Effector CD4-positive, alpha-beta T cell (primary cell): ENCODE measurements around the gene MSLN. TPM values are rescaled to one million over a fixed set of nuclear protein-coding genes. Genes with fewer than 3 reads are reported as not detected.

Source experiments
- DNase-seq: peaks from one replicate; pipeline ENCODE4 v3.0.0-alpha.2; 2020
- total RNA-seq: gene quantifications from one replicate; lab custom pipeline; 2026; lab: John Stamatoyannopoulos, UW

Gene MSLN
- total RNA-seq: not detected

DNA sequence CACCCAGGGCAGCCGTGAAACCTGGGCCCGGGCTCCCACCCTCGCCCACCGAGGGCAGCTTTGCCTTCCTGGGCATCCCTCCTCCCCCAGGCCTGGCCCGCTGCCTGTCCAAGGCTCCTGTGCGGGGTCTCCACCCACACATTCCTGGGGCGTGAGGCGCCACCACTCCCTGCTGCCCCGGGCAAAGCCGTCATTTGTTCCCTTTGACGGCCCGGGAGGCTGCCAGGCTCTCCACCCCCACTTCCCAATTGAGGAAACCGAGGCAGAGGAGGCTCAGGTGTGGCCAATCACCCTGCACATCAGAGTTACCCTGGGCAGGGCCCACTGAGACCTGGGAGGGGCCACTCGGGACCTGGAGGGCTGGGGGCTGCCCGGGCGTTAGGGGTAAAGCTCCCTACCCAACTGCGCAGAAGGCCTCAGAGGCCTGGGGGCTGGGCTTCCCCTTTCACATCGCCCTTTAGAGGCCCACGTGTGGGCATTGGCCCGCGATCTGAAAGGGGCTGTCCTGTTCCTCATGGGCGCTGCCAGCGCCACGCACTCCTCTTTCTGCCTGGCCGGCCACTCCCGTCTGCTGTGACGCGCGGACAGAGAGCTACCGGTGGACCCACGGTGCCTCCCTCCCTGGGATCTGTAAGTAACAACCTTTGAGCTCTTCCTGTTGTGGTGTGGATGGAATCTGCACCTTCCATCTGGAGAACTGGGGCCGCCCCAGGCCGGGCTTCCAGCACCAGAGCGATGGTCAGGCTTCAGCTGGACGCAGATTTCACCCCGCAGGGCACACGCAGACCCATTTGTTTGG is at the start of gene MSLN:
Gene MSLN, plus strand, starts transcription at position 190 of the 799 bp plus-strand sequence. CDS start 1,947 bp downstream, outside the sequence.
- DNase-seq: no peak

GRCh38 chr16:711084-711483 is 49.5 kb upstream of the MSLN start:
- no peak for DNase-seq

- DNase-seq: peak; percentile 78
These were observed 48.8 kb upstream of the MSLN start for GRCh38 chr16:711548-712320.

GRCh38 chr16:712740-713250 is 47.7 kb upstream of the MSLN start:
- peak; percentile 38 for DNase-seq

- no peak for DNase-seq
These were observed 46.5 kb upstream of the MSLN start for GRCh38 chr16:714079-714478.

GRCh38 chr16:714558-715476 is 45.7 kb upstream of the MSLN start, which contains the start of gene METRN:
Gene METRN, plus strand, starts transcription at chr16:715118. Its CDS starts 172 bp downstream, at chr16:715290.
- DNase-seq: peak; percentile 83

- DNase-seq: no peak
These were observed 44.9 kb upstream of the MSLN start for GRCh38 chr16:715477-716199.

- no peak for DNase-seq
These were observed 44.4 kb upstream of the MSLN start for GRCh38 chr16:716200-716568.

DNA sequence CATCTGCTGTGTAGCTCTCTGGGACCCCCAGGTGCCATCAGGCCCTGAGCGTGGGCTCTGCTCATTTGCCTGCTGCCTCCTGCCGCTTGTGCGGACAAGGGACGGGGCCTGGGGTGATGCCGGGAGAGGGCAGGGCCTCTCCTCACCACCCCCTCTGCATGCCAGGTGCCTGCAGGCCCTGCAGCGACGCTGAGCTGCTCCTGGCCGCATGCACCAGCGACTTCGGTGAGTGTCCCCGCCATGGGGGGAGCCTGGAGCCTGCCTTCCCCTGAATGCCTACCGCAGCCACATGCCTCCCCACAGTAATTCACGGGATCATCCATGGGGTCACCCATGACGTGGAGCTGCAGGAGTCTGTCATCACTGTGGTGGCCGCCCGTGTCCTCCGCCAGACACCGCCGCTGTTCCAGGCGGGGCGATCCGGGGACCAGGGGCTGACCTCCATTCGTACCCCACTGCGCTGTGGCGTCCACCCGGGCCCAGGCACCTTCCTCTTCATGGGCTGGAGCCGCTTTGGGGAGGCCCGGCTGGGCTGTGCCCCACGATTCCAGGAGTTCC is 43.7 kb upstream of the MSLN start:
- DNase-seq: no peak

DNA sequence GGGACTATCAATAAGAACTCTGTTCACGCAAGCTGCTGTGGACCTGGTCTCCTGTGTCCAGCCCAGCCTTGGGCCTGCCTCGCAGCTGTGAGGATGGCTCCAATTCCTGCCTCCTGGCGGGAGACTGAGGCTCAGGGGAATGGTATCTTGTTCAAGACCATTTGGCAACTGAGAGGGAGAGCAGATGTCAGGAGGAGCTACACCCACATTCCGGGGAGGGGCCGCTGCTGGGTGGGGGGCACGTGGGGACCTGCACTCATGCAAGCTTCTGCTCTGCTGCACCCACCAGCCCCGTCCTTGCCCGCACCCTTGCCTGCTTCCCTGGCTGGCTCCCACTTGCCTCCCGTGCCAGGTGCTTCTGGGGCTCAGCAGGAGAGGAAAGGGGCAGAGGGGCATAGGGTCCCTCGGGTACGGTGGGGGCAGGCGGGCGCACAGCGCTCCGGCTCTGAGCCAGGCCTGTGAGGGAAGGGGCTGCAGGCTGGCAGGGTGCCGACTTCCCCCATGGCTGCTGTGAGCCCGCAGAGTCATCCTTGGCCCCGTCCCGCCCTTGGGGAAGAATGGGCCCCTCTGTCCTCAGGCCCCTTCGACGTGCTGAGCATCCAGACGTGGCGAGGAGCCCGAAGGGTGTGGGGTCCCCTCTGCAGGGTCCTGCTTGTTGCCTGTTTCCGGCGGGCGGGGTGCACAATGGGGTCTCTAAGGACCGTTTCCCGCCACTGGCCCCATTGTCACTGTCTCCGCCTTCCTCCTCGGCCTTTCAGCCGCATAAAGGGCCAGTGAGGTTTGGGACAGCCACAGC is 42.9 kb upstream of the MSLN start:
- DNase-seq: no peak

GRCh38 chr16:718389-718788 is 42.1 kb upstream of the MSLN start:
- no peak for DNase-seq

- no peak for DNase-seq
These were observed 41.6 kb upstream of the MSLN start for GRCh38 chr16:718922-719321.

DNA sequence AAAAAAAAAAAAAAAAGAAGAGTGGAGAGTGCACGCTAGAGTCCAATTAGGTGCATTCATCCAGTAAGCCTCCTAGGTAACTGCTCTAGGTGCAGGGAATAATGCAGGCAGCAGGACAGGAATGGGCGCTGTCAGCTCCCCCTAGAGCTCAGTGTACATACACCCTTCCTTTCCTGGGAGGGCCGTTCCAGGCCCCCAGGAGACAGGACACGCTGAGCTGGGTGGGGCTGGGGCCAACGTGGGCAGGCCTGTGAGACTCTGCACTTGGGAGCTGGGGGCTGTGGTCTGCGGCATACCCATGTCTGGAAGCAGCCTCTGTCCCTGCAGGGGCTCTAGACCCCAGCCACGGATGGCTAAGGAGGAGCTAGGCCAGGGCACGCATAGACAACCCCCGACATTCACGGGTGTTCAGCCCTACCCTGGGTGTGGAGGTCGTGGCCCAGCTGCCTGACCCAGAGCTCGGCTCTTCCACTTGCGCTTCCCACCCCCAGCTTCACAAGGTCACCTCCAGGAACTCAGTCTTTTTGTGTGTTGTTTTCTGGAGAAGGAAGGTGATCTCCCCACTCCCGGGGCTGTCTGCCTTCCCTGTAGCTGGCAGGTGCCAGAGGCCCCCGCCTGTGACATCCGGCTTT is 40.6 kb upstream of the MSLN start:
- no peak for DNase-seq

- no peak for DNase-seq
These were observed 40.0 kb upstream of the MSLN start for GRCh38 chr16:720447-720989.

- DNase-seq: peak; percentile 58
These were observed 39.4 kb upstream of the MSLN start, which contains the start of gene ANTKMT for GRCh38 chr16:720990-721764. Gene ANTKMT, plus strand, starts transcription at chr16:721146. Its CDS starts 129 bp downstream, at chr16:721275.

DNA sequence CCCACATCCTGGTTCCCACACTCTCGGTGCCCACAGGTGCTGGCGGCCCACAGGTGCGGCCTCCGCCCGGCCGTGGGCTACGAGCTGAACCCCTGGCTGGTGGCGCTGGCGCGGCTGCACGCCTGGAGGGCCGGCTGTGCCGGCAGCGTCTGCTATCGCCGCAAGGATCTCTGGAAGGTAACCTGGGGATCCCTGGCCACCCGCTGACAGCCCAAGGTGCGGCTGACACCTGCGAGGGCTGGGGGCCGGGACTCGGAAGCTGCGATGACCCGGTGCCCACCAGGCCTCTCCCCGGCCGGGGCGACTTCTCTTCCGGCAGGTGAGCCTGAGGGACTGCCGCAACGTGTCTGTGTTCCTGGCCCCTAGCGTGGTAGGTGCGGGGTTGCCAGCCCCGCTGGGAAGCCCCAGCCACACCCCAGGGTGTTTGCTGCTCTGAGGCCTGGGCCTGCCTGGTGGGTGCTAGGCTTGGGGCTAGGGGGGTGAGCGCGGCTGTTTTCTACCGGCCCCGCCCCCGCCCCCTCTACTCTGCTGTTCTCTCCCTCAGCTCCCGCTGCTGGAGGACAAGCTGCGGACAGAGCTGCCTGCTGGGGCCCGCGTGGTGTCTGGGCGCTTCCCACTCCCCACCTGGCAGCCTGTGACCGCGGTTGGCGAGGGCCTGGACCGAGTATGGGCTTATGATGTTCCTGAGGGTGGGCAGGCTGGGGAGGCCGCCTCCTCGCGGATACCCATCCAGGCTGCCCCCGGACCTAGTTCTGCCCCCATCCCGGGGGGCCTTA is 38.6 kb upstream of the MSLN start:
- DNase-seq: no peak

- no peak for DNase-seq
These were observed 37.5 kb upstream of the MSLN start for GRCh38 chr16:722835-723633.
